Right kidney (tissue), 1 donor: ENCODE data around the gene IPP.
"Not testable (repeated sequence)": the region's sequence is repeated elsewhere in the genome, so short reads cannot be mapped to it uniquely, and the experiment has no call there.

Source experiments
- DNase-seq: peaks from one replicate; pipeline ENCODE4 v3.0.0-alpha.2; 2016

The IPP gene

DNA sequence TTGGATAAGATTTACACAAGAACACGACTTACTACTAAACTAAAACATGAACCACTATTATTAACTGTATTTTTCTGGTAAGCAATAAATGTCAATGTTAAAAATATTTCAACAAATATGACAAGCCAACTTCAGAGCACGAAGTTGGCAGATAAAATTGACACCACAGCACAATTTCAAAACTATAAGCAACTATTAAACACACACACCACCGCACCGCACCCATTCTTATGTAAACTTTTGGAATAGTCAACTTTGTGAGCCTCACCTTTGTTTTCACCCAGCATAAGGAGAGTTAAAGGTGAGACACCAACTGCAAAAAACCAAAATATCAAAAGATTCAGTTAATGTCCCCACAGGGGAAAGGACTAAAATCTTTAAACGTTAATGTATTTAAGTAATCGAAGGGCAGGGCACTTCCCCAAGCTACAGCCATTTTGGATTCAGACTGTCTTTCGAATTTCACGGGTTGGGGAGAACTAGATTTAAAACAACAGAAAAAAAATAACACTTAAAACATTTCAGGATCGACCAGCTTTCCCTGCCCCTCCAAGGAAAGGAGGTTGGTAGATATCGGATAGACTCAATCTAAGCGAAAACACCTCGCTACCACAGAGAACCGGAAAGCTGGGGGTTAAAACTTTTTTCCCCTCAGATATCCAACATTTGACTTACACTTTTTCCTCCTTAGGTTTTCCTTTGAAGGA, 65.0 kb downstream of the IPP start:
- no peak for DNase-seq

DNA sequence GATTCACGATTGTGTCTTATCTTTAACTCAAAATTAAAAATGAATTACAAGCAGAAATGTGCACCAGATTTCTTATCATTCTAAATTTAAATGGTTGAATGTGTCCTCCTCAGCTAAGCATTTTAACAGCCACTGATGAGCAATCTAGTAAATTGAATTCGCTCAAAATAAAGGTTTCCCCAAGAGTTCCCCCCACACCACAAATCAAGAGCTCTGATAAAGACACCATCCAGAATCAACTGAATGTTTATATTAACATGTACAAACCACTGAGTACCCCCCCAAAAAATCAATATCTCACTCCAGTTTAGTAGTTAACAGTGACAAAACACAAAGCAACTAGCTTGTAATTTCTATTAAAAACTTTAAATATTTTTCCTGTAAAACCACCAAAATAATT, 66.1 kb downstream of the IPP start:
- DNase-seq: no peak

DNA sequence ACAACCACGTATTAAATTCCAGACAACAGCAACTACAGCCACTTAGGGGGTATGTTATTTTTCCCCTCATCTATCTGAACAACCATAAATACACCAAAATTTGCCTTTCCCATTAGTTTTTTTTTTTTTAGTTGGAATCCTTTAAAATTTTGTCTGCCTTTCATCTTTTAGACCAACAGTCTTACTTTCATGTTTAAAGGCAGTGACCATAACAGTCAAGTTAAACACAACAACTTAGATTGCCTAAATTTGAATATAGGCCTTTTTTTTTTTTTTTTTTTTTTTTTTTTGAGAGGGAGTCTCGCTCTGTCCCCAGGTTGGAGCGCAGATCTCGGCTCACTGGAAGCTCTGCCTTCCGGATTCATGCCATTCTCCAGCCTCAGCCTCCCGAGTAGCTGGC, 67.5 kb downstream of the IPP start:
- DNase-seq: no peak

DNA sequence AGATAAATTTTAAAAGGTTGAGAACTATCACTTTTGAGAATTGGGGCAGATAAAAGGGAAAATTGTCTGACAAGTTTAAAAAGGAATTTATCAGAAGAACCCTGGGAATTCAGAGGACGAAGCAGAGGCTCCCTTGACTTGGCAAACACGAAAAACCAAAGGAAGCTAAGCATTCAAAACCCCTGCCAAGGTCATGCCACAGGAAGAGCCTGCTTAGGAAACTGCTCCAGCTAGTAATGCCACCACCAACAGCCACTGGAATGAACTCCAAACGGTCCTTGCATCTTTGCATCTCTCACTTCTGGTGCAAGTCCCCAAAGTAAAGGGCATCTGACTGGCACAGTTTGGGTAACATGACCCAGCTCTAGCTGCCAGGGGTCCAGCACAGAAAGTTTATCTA, 71.3 kb downstream of the IPP start:
- no peak for DNase-seq

DNA sequence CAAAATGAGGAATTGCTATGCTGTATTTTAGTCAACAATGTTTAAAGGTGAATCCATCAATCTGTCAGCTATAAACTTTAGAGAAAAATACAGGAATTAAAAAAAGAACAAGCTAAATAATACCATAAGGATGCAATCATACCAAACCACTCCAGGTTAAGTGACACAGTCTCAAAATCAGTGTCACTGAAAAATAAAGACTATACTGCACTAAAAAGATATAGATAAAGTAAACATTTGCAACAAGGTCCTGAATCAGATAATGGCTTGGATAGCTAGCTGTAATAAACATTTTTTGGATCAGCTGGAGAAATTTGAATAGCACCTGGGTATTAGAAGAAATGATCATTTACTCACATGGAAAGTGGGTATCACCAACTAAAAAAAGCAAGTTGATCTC, 72.0 kb downstream of the IPP start:
- no peak for DNase-seq

DNA sequence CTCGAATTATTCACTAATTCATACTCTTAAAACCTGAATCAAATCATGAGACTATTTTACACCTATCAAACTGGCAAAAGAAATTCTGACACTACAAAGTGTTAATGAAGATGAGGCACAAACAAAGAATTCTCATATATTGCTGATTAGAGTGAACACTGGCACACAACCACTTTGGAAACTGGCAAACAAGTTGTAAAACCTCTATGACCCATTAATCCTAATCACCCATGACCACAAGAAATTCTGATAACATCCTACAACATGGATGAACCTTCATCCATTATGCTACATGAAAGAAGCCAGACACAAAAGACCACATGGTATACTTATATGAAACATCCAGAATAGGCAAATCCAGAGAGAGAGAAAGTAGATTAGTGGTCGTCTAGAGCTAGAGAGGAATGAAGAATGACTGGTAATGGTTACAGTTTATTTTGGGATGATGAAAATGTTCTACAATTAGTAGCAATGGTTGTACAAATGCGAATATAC, 72.7 kb downstream of the IPP start:
- DNase-seq: no peak

DNA sequence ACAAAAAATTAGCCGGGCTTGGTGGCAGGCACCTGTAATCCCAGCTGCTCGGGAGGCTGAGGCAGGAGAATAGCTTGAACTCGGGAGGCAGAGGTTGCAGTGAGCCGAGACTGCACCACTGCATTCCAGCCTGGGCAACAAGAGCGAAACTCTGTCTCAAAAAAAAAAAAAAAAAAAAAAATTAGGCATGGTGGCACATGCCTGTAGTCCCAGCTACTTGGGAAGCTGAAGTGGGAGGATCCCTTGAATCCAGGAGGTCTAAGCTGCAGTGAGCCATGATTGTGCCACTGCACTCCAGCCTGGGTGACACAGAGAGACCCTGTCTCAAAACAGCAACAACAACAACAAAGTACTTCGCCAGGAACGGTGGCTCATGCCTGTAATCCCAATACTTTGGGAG, 73.9 kb downstream of the IPP start:
- not testable (repeated sequence) for DNase-seq

DNA sequence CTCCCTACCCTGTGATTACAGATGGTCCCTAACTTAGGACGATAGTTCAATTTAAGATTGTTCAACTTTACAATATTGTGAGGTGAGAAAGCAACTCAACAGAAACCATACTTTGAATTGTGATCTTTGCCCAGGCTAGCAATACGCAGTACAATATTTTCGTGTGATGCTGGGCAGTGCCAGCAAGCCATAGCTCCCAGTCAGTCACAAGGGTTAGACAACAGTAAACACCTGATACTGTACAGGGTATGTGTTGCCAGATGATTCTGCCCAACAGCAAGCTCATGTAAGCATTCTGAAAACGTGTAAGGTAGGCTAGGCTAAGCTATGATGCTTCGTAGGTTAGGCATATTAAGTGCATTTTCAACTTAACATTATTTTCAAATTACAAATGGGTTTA, 76.0 kb downstream of the IPP start:
- no peak for DNase-seq

DNA sequence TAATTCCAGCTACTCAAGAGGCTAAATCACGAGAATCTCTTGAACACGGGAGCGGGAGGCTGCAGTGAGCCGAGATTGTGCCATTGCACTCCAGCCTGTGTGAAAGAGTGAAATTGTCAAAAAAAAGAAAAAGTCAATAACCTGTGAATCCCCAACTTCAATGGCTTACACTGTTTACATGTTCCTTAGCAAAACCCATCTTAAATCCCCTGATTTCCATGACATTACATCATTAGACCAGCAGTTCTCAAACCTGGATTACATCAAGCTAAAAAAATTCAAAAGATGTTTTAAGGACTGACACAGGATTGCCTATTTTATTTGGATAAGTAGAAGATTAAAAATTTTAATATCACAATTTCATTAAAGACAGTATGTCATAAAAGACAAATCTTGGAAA, 76.5 kb downstream of the IPP start:
- DNase-seq: no peak

DNA sequence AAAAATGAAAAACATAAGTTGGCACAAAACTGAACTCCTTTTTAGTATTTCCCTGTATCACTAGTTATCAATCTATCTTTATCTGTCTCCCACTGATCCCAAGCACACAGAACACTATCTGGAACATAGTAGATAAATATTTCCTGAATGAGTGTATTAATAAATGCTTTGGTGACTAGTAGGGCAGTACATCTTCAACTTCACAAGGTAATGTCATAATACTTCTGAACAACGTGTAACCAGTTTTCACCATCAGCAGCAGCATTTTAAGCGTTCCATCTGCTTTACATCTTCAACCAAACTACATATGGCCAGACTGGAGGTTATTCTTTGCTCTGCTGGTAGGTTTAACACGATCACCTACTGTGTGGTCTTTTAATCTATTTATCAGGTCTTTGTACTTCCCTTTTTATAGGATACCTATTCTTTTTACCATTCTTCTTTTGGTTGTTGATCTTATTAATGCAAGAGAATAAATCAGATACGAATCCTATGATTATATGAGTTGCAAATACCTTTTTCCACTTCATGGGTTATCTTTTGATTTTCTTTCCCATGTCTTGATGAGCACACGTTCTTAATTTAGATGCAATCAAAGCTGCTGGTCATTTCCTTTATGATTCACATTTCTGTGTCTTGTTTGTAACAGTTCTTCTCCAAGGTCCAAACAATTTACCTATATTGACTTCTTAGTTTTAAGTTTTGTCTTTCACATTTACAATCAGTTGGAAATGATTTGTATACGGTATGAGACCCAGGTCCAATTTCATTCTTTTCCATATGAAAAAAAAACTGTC, 80.4 kb downstream of the IPP start:
- no peak for DNase-seq

DNA sequence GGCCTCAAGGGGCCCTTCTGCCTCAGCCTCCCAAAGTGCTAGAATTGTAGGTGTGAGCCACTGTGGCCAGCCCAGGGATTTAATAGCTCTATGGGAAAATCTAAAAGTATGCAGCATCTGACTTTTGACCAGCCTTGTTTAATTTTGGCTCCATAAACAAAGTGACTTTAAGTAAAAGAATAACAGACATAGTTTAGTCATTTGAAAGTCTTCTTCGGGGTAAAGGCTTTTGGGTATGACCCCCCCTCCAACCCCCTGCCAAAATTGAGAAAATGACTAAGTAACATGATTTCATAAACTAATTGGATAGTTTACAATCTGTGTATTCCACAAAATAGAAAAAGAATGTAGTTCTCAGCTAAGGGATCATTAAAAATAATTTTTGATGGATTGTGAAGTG, 81.1 kb downstream of the IPP start:
- DNase-seq: no peak

DNA sequence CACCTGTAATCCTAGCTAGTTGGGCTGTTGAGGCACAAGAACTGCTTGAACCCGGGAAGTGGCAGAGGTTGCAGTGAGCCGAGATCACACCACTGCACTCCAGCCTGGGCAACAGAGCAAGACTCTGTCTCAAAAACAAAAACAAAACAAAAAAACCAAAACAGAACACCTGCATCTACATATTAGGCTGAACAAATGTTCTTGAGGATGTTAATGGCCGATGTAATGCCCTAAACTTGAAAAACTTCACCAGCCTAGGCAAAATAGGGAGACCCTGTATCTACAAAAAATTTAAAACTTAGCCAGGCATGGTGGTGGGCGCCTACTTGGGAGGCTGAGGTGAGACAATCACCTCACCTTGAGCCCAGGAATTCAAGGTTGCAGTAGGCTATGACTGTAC, 81.9 kb downstream of the IPP start:
- DNase-seq: no peak

DNA sequence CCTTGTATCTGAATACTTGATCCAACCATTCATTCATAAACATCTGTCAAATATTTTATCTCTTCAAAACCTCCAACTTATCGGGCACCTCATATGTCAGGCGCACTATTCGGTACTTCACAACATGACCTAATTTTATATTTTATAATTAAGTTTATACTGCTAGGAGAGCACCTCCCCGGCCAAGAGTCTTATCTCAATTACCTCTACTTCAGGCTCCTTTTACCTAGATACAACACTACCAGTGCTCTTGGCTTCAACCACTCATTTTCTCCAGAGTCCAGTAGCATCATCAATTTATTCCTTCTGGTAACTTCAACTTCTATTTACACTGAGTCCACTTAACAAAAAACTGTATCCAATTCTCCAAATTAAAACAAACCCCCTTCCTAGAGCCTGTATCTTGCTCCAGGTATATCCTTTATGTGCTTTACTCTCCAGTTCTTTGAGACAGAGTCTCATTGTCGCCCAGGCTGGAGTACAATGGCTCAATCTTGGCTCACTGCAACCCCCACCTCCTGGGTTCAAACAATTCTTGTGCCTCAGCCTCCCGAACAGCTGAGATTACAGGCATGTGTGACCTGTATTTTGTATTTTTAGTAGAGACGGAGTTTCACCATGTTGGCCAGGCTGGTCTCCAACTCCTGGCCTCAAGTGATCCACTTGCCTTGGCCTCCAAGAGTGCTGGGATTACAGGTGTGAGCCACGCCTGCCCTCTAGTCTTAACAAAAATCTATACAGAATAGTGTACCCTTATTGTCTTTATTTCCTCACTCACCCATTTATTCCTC, 82.9 kb downstream of the IPP start:
- DNase-seq: no peak

DNA sequence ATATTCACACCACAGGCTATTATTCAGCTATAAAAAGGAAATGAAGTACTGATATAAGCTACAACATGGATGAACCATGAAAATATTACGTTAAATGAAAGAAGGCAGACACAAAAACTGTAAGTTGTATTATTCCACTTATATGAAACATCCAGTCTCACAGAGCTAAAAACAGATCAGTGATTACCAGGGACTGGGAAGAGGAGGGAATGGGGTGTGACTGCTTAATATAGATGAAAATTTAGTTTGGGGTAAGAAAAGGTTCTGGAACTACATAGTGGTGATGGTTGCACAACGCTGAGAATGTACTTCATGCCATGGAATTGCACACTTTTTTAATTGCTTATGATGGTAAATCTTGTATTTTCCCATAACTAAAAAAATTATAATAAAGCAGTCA, 83.6 kb downstream of the IPP start:
- DNase-seq: no peak

DNA sequence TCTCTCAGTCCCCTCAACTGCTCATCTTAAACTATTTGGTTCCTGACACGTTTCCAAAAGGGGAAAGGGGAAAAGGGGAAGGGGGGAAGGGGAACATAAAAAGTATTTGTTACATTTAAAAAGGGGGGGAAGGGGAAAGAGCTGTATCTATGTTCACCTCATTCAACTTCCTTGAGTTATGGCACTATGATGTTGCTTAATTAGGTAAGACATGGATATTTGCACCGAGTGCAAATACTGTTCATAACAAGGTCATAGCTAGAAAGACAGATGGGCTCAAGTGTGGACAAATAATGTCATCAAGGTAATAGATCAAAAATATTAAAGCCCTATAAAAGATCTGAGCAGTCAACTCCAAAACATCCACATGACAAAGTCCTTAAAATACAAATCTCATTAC, 90.1 kb downstream of the IPP start:
- no peak for DNase-seq

DNA sequence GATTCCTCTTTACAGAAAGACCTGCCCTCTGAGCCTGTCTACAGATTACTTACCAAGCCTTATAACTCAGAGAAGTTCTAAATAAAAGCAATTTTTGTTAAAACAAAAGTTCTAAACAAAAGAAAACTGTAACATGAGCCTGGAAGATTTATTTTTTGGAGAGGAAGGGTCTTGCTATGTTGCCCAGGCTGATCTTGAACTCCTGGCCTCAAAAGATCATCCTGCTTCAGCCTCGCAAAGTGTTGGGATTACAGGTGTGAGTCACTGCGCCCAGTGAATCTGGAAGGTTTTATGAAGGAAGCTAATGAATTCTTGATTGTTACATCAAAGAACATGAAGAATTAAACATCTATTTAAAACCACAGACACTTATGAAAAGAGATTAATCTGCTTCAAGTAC, 91.2 kb downstream of the IPP start:
- DNase-seq: no peak

DNA sequence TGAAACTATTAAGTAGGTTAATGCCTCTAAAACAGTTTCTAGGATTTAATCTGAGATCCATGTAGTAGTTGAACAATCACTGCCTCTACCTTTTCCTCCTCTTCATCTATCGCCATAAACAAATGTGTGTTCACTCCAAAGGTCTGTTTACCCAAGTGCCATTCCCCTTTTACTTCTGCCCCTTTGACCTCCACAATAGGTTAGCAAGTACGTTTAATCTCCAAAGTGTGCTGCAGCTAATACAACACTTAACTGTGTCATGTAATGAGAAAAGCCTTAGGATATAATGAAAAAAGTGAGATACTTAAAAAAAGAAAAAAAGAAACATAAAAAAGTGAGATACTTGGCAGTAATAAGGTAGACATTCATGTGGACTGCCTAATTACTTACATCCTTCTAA, 92.3 kb downstream of the IPP start:
- DNase-seq: no peak

DNA sequence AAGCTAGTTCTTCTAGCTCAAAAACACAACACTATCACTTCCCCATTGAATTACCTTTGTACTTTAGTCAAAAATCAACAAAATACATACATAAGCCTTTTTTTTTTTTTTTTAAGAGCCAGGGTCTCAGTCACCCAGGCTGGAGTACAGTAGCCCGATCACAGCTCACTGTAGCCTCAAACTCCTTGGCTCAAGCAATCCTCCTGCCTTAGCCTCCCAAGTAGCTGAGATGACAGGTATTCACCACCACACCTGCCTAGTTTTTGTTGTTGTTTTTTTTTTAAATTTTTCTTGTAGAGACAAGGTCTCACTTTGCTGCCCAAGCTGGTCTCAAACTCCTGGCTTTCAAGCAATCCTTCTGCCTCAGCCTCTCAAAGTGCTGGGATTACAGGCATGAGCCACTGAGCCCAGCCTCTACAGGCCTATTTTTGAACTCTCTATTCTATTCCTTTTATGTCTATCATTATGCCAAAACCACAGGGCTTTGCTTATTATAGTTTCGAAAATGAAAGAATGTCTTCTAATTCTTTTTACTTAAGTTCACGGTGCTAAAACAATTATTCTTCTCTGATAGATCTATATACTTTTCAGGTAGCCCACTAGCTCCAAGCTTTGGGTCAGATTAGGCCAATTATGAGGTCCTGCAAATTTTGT, 93.8 kb downstream of the IPP start:
- DNase-seq: no peak

DNA sequence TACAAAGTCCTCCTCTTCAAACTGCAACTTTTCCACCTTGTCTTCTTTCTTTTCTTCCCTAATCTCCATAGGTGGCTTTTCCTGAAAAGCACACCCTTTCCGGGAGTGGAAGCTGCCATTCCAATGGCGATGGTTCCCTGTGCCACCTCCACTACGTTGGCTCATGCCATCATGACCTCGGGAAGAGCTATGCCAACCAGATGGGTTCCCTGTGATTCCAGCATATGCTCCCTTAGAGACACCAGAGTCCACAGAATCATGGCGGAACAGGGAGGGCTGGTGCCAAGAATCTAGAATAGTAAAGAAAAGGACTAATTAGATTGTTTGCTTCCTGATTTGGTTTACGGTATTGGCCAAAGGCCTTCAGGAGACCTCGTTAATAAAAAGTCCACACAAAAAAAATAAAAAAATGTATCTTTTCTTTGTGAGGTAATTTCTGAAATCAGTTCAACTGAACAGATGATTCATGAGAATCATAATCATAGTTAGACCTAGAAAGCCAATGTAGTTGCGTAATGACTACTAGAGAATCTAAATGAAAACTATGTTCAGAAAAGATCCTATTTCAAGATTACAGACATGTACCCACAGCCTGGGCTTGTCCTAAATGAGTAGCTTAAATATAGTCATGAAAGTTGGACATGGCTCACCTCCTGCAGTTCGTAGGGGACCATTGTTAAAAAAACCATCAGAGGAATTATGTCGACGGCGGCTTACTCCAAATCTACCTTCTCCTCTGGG, 95.7 kb downstream of the IPP start:
- DNase-seq: no peak
